Measurements from ENCODE around the gene HDAC10.

The HDAC10 gene

DNA sequence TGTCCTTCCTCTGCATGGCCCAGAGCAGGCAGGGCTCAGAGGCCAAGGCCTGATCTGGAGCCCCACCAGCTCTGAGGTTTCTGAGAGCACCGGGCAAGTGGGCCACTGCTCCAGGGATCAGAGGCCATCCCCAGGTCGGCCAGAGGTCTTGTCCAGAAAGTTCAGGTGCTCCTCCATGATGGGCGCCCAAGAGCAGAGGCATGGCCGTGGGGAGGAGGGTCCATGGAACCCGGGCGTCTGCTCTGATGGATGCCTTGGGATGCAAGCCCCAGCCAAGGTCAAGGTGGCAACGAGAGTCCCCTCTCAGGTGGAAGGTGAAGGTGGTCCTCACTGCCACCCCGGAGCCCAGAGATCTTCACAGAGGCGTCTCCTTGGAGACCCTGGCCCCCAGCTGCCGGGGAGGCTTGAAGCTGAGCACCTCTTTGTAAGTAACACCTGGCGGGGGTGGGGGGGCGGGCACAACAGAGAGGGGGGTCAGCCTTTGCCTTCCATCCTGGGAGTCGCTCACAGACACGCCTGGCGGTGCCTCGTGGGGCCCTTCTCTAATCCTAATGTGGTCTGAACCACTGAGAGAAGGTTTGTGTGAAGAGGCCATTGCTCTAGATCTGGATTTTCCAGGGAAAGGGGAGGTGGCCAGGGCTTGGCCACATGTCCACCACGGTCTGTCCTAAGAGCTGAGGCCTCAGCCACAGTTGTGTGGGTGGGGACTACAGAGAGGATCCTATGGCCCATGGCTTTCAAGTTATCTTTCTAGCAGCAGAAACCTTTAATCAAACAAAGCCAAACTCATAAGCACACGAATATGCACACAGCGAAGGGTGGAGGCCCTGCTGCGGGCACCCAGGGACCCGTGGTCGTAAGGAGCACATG lies 2.2 kb upstream of the HDAC10 start:
- DNase-seq, result no peak

DNA sequence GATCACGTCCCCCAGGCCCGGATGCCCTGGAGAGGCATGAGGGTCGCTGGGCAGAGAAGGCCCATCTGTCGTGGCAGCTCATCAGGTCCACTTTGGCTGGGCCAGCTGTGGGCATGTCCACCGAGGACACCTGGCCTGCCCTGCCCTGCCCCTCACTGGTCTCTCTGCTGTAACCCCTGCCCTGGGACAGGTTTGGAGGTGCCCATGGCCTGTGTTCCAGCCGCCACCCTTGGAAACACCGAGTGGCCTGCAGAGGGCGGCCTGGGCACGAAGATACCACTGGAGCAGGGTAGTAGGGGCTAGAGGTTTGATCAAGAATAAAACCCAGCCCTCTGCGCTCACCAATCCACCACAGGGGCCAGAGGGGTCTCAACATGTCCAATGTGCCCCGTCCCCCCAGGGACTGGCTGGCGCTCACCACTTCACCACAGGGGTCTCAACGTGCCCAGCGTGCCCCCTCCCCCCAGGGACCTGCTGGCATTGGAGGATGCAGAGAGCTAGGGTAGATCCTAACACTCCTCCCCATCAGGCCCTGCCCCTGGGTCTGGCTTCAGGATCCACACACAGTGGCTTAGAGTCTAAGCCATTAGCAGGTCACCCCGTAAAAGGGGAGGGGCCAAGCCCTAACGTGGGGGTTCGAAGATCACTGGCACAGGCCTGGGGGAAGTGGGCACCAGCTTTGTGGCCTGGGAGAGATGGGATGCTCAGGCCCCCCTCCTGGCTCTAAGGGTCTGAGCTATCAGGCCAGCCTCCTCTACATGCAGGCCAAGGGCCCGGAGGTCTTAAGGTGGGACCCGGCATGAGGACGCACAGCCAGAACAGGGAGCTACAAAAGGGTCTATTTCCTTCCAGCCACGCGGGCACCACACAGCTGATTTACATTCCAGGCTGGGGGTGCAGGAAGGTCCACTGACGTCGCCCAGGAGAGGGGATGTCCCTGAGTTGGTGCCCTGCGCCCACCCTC lies 1.3 kb upstream of the HDAC10 start:
- peak; percentile 74 for DNase-seq

DNA sequence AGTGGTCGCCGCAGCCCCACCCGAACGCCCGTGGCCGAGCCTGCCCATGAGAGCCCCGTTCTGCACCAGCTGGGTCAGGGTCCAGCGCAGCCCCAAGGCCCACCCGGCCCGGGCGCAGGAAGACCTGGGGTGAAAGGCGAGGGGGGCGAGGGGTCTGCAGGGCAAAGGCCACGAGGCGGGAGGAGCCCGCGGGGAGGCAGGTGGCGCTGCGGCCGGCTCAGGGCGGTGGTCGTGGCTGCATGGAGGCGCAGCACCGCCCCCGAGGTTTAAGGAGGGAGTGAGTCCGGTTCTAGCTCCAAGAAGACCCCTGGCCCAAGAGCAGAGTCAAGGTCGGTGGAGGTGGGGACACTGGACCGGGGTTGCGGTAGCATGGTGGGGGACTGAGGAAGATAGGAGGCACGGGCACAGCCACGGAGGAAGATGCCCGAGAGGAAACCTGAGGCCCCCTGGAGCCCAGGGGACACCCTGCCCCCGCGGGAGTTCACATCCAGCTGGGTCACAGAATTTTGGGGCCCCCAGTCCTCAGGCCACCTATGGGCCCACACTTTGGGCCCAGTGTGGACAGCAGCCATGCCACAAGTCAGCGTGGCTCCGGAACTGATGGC lies 514 bp upstream of the HDAC10 start:
- DNase-seq, result no peak

DNA sequence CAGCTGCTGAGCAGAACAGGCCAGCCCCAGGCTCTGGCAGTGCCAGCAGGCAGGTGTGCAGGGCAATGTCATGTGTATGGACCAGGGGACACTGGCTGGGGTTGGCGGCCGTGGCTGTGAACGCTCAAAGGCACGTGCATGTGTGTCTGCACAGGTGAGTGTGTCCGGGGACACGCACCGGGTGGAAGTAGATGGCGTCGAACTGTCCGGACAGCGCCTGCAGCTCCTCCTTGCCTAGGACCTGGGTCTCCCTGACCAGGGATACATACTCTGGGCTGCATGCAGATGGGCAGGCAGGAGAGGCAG lies 863 bp downstream of the HDAC10 start:
- DNase-seq, result no peak

DNA sequence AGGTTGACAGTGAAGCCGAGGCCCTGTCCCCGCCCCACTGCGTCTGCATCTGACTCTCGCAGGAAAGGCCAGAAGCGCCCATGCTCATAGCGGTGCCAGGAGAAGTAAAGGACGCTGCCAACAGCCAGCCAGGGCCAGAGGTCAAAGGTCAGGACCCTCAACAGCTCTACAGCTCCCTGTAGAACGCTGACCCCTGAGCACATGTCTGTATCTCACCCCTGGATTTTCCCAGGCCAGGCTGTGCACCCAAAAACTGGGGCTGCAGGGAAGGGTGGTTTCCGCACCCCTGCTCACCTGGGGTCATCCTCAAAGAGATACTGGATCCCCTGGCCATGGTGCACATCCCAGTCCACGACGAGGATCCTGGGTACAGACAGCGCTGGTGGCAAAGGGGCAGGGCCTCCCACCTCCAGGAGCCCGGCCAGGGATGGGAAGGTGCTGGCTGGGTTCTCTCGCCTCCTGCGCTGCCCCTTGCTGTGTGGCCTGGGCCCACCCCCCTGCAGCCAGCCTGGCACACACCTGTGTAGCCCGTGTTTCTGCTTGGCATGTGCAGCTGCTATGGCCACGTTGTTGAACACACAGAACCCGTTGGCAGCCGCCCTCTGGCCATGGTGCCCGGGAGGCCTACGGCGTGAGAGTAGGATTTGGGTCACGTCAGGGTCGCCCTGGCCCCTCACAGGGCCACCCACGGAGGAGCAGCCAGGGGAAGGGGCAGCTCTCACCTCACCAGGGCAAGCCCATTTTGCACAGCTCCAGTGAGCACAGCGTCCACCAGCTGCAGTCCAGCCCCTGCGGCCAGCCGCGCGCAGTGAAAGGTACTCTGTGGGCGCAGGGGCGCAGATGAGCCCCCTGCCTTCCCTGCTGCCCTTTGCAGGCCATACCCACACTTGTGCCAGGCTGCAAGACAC lies 1.5 kb downstream of the HDAC10 start:
- no peak for DNase-seq

DNA sequence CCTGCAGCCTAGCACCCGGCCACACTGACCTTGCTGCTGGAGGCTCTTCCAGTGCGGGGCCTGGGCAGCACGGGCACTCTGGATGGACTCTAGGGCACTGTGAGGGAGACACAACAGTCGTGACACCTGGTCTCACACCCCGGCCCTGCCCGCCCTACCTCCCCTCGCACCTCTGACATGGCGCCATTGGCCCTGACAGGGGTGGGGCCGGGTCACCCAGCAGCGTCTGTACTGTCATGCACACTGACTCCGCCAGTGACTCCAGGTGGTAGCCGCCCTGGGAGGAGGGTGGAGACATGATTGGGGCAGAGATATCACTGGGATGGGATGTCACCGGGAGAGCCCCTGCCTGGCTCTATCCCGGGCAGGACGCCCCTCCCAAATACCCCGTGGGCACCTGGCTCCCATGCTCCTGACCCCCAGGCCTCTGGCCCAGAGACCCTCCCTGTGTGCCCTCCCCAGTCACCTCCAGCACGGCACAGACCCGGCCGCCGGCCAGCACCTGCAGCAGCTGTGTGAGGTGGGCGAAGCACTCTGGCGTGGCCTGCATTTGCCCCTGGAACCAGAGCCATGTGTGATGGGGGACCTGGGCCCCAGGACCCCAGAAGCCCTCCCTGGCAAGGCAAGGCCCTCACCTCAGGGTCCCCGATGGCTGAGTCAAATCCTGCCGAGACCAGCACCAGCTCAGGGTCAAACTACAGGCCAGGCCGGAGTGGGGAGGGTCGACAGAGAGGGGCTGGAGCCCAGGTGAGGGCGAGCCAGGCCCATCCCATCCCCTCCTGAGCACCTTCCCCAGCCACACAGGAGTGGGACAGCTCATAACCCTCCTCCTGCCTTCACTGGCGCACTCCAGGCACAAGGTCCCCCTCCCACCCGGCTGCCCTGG lies 2.6 kb downstream of the HDAC10 start:
- no peak for DNase-seq

DNA sequence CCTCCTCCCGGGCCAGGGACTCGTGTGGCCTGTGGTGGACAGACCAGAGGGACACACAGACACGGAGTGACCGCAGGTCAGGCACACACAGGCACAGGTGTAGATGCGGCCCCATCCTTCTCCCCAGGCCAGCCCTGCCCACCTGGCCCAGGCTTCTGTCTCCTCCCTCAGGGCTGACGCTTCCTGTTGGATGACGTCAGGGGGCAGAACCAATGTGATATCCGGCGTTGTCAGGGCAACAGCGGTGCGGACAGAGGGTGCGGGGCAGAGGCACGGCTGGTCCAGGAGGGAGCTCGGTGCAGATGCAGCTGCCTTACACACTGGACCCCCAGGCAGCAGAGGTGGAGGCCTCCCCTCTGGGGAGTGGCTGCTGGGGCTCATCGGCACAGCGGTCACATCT lies 3.3 kb downstream of the HDAC10 start:
- no peak for DNase-seq

DNA sequence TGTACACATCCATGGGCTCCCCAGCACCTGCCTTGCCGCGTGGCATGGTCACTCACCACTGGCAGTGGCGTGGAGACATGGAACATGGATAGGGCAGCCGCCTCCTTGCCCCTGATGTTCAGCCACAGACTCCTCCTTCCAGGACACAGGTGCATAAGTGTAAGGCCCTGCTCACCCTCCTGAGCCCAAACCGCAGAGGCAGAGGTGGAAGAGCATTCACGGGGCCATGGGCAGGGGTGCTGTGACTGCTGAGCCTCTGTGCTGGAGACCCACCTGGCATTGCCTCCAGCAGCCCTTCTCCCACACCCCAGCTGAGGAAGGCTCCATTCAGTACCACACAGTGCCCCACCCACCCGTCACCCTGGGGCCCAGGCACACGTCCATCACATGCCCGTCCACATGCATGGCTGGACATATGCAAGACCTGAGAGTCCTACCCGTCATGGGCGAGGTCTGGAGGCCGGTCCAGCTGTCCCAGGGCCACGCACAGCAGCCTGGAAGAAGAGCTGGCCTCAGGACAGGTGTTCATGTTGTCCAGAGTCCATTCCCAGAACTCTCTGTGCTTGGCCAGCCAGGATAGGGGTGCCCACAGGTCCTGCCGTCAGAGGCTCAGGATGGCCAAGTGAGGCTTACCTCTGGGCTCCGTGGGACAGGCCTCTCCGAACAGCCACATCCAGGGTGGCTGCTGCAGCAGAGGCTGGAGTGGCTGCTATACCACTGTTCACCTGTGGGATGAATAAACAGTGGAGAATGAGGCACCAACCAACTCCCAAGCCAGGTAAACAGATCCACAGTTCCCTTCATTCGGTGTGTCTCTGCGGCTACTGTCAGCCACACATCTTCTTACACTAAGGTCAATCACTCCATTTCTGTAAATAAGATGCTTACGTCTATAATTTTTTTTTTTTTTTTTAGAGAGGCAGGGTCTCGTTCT lies 4.6 kb downstream of the HDAC10 start:
- no peak for DNase-seq

DNA sequence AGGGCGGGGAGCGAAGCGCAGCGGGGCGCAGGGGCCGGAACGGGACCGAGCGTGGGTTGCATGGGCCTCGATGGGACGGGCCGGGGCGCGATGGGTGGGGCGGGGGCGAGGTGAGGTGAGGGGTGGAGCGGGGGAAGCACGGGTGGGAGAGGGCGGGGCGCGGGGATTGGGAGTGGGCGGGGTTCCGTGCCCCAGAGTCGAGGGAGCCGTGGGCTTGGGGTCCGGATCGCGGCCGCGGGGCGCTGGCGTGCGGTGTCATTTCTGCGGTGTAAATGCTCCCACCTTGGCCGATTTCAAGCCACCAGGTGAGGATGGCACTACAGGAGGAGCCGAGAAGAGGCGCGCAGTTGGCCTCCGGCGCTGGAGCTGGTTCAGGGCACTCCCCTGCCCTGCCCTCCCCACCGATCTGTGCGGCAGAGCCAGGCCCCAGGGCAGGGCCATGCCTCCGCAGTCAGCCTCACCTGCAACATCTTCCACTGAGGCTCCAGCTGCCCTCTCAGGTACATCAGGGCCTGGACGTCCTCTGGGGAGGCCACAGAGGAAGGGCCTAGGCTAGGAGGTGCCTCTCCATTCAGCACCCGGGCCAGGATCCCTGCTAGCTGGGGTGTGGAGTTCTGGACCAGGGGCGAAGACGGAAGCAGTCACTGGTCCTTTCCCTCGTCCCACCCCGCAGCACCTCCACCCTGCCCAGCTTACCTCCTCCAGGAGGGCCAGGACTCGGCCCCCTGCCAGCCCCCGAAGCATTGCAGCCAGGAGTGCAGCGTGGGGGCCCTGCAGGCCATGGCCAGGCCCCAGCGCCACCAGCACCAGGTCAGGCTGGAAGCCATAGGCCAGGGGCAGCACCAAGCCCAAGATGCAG lies 5.6 kb downstream of the HDAC10 start:
- no peak for DNase-seq

DNA sequence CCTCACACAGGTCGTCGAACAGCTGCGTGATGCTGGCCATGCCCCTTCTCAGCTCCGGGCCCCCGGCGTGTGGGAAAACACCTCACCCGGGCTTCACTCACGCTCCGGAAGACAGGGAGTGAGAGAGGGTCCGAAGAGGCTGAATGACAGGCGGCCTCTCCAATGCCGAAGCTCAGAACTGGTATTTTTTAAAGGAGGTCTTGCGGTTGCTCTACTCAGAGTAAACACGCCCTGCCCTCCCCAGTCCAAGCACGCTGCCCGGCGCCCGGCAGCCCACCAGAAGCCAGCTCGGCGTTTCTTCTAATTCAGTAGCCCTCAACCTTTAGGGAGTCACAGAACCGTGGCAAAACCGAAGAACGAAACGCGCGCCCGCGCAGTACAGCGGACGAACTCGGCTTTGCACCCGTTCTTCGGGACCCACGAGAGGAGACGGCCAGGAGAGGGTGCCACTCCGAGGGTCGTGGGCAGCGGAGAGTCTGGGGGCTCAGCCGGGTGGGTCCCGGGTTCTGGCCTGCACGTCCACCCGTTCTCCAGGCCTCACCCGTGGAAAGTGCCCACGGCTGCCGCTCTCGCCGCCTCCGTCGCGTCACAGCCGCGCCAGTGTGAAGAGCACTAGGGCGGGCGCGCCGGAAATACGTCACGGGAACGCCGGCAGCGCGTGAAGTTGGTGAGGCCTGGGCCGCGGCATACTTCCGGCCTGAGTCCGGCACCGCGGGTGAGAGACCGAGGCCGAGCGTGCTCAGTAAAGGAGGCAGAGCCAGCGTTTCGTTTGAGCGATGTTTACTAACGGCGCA lies 6.4 kb downstream of the HDAC10 start, which contains the start of gene TUBGCP6:
Gene TUBGCP6 (minus strand): TSS at position 604 of the 794 bp plus-strand sequence. CDS start 564 bp downstream, at position 40.
- DNase-seq, result peak; percentile 88

DNA sequence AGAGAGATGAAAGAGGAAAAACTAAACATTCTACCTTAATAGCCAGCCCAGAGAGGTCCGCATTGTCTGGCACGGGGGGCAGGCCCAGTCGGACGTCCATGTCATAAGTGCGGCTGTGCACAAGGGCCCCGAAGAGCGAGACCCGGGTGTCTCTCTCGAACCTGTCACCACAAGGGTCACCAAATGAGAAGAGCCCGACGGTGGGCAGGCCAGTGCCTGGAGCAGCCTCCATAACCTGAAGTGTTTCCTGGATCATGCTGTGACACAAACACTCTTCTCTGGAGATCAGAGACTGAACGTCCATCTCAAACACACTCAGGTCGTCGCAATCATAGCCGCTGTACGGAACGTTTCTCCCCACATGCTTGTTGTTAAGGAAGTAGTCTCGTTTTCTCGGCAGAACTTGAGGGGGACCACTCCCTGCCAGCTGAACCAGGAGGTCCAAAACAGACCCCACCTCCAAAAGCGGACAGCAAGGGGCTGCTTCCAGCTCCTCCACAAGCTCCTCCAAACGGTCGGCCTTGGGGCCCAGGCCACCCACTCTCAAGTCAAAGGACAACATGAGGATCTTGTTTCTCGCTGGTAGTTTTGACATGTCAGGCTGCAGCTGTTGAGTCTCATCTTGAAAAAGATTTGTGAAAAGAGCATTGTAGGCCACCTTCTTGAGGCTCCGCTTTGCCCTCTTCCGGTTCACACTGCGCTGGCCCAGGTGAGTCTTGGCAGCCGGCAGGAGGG lies 7.2 kb downstream of the HDAC10 start:
- DNase-seq, result no peak

DNA sequence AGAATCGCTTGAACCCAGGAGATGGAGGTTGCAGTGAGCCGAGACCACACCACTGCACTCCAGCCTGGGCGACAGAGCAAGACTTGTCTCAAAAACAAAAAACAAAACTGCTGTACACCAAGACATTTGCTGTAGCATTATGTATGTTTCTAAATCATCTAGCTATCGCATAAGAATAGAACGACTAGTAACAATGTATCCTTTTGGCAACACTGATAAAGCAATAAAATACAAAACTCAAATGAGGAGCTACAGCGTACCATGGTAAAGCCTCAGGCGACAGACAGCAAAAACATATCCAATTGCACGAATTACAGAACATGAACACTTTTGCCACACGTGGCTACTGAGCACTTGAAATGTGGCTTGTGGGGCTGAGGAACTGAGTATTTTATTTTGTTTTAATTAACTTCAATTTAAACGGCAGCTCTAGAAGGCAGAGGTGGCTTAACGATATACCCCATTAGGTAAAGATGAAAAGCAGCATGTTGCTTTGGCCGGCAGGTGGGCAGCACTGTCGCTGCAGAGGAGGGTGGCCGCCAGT lies 8.6 kb downstream of the HDAC10 start:
- DNase-seq, result no peak

DNA sequence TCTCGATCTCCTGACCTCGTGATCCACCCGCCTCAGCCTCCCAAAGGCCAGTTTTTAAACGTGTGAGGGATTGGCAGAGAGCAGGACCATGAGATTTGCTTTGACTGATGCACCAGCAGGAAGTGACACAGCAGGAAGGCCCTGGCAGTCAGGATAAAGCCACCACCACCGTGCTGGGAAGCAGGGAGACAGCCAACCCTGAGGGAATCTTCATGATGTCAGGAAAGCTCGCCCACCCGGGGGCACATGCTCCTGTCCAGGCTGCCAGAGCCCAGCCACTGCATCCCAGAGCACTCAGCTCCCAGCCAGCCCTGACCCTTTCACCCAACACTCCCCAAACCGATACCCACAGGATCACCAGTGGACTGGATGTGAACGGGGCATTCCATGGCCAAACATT lies 12.3 kb downstream of the HDAC10 start:
- DNase-seq, result no peak

DNA sequence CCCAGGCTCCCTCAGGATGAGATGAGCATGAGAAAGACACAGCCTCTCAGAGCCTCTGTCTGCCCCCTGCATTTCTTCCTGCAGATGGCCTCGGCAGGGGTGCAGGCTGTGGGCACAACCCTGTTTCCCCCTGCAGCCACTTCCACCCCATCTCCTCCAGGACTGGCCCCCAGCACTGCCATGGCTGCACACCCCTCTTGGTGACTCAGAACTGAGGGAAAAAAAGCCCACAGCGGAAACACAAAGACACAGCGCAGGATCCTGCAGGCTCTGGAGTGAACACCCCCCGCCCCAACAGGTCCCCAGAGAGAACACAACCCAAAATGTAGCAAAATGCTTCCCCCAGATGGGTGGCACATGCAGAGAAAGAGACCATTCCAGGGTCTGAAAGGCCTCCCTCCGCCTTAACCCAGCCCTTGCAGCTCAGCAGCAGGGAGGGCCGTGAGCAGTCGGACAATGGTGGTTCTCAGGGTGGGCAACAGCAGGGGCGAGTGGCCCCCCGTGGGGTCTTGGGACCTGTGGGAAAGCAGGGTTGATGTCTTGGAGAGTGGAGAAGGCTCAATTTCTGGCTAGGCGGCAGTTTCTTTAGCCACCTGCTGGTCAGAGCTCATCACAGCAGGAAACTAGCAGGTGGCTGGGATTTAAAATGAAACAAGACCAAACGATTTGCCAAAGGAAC lies 14.2 kb downstream of the HDAC10 start:
- DNase-seq, result no peak

DNA sequence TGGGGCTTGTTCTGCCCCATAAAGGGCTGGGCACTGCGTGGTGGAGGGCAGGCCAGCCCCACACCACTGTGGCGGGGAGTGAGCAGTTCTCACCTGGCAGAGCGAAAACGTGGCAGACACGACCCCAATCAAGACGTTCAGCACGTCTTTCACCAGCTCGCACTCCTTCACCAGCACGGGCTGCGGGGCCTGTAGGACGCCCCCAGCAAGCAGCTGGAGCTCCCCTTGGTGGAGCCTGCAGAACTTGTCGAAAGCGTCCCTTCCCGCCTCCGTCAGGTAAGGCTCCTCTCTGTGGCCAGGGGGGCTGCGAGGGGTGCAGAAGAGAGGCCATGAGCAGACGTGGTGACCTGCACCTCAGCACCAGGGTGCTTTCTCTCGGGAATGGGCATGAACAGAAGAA lies 17.8 kb downstream of the HDAC10 start:
- no peak for DNase-seq

DNA sequence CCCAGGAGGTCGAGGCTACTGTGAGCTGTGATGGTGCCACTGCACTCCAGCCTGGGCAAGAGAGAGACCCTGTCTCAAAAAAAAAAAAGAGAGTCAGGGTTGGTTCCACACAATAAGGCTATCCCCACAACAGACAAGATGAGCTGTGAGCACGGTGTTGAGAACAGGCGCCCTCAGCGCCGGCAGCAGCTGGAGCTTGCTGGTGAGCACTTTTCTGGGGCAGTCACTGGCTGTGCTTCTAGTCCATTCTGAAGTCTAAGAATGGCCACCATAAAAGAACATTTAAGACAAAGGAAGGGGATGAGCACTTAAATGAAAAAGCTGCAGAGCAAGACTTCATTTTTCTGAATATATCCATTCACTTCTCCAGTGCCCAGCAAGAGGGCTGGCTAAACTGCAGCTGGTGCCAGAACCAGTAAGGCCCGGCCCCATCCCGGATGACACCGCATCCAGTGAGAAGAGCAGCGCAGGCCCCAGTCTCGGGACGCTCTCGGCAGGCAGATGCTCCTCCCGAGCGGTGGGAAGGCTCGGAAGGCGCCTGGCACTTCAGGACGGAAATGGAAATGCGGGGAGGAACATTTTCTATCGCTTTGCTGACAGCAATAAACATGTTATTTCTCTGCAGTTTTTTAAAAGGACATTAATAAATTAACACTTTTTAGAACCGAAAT lies 18.4 kb downstream of the HDAC10 start:
- DNase-seq, result no peak

Data from activated gamma-delta T cell treated with Interleukin-2 at 50 U/mL for 16 hours (primary cell).